Activated B cell treated with CpG ODN at 0.5 μM for 24 hours (primary cell): ENCODE measurements around the gene SAA4. TPM values are rescaled to one million over a fixed set of nuclear protein-coding genes. Genes with fewer than 3 reads are reported as not detected.
"Not testable (repeated sequence)": the region's sequence is repeated elsewhere in the genome, so short reads cannot be mapped to it uniquely, and the experiment has no call there.

ENCODE experiments used
- ATAC-seq: fragments of 200-7000 bp; cut with Tn5 transposase; one replicate; pipeline ENCODE4 v1.10.0; 2021; ENCODE audit warnings: low read depth, mild to moderate bottlenecking, moderate library complexity
- CTCF ChIA-PET: fragments of 350-600 bp; sonication (Branson Sonifier 250); formaldehyde crosslinking; loops from one replicate; lab custom pipeline; 2021; ENCODE audit warnings: antibody characterized with exemption; lab: Charles Lee
- POLR2A ChIA-PET: fragments of 350-600 bp; sonication (Branson Sonifier 250); formaldehyde crosslinking; loops from one replicate; lab custom pipeline; 2021; ENCODE audit warnings: antibody characterized with exemption; lab: Charles Lee
- DNase-seq: peaks from one replicate; pipeline ENCODE4 v3.0.0; 2022
- H3K27ac Mint-ChIP-seq: one replicate; pipeline ENCODE4 v1.8.0; 2020; ENCODE audit warnings: mixed read lengths
- H3K27me3 Mint-ChIP-seq: one replicate; pipeline ENCODE4 v1.8.0; 2021; ENCODE audit warnings: mixed read lengths
- H3K36me3 Mint-ChIP-seq: one replicate; pipeline ENCODE4 v1.8.0; 2021; ENCODE audit warnings: low read depth, mixed read lengths
- H3K4me1 Mint-ChIP-seq: one replicate; pipeline ENCODE4 v1.8.0; 2021; ENCODE audit warnings: mixed read lengths
- H3K4me3 Mint-ChIP-seq: one replicate; pipeline ENCODE4 v1.8.0; 2020; ENCODE audit warnings: mild to moderate bottlenecking, mixed read lengths
- H3K9me3 Mint-ChIP-seq: one replicate; pipeline ENCODE4 v1.8.0; 2020; ENCODE audit warnings: mixed read lengths
- CTCF ChIP-seq: fragments of 200-600 bp; IDR thresholded peaks from one replicate; pipeline ENCODE4 v1.8.0; 2022; ENCODE audit warnings: antibody characterized with exemption, mild to moderate bottlenecking
- intact Hi-C: fragments of 100-400 bp; cut with micrococcal nuclease; formaldehyde crosslinking; loops from one replicate; pipeline ENCODE4 v1.15.1; 2024
- total RNA-seq: library from RNA; stranded (reverse); gene quantifications from 2 replicates; pipeline ENCODE4 v1.2.3, GENCODE V29; 2022

Gene SAA4
- total RNA-seq, 1 donor from 2014 or later, result not detected

- no peaks in the 10 kb centered on the region for H3K27me3 Mint-ChIP-seq
- no peak overlapping the region for H3K27ac Mint-ChIP-seq
- no peak for TF ChIP-seq CTCF
- DNase-seq (no peak), ATAC-seq (no peak)
- H3K9me3 Mint-ChIP-seq, result no peaks in the 10 kb centered on the region
- POLR2A ChIA-PET, result no interaction called here
- no peaks in the 10 kb centered on the region for H3K36me3 Mint-ChIP-seq
- intact Hi-C loops, result no loop called here
- CTCF ChIA-PET, result no interaction called here
- no peaks in the 10 kb centered on the region for H3K4me1 Mint-ChIP-seq
- no peak overlapping the region for H3K4me3 Mint-ChIP-seq
Measured at GRCh38 chr11:18254781-18255361, 18.3 kb upstream of the SAA4 start.

GRCh38 chr11:18253778-18254338 lies 17.3 kb upstream of the SAA4 start:
- Mint-ChIP-seq H3K36me3 (no peaks in the 10 kb centered on the region), H3K27ac (no peak overlapping the region), H3K27me3 (no peaks in the 10 kb centered on the region), H3K9me3 (no peaks in the 10 kb centered on the region), H3K4me3 (no peak overlapping the region), H3K4me1 (no peaks in the 10 kb centered on the region)
- TF ChIP-seq CTCF, result no peak
- ATAC-seq (no peak), DNase-seq (no peak)
- ChIA-PET CTCF (no interaction called here), POLR2A (no interaction called here)
- intact Hi-C loops, result no loop called here

- ATAC-seq, result no peak
- DNase-seq, result no peak
- H3K4me3 Mint-ChIP-seq, result no peak overlapping the region
- H3K9me3 Mint-ChIP-seq, result no peaks in the 10 kb centered on the region
- ChIA-PET POLR2A (interaction anchor here (0.6 kb wide), 1 partner anchor 93 kb away, joined by 7 read pairs; no protein-coding TSS in a partner anchor), CTCF (no interaction called here)
- TF ChIP-seq CTCF, result no peak
- no peak overlapping the region for H3K27ac Mint-ChIP-seq
- no peaks in the 10 kb centered on the region for H3K36me3 Mint-ChIP-seq
- no peaks in the 10 kb centered on the region for H3K27me3 Mint-ChIP-seq
- H3K4me1 Mint-ChIP-seq, result no peaks in the 10 kb centered on the region
- intact Hi-C loops, result no loop called here
Measured at GRCh38 chr11:18253233-18253632, 16.6 kb upstream of the SAA4 start.

- no peaks in the 10 kb centered on the region for H3K9me3 Mint-ChIP-seq
- ChIA-PET CTCF (no interaction called here), POLR2A (no interaction called here)
- no peak for ATAC-seq
- H3K27me3 Mint-ChIP-seq, result no peaks in the 10 kb centered on the region
- H3K27ac Mint-ChIP-seq, result no peak within 1 kb of the TSS
- H3K36me3 Mint-ChIP-seq, result no peaks in the 10 kb centered on the region
- DNase-seq, result no peak
- peaks cover 15% of the 10 kb centered on the region for H3K4me1 Mint-ChIP-seq
- TF ChIP-seq CTCF, result no peak
- no peak within 1 kb of the TSS for H3K4me3 Mint-ChIP-seq
- intact Hi-C loops, result loop anchor here (10.0 kb wide), 1 partner anchor 276 kb away; the partner anchor contains the start of gene TSG101
Measured at GRCh38 chr11:18248561-18248960, 12.0 kb upstream of the SAA4 start, which contains the start of gene SAA2. TSS of gene SAA2 (minus strand) at chr11:18248668. CDS start at chr11:18248011, 657 bp downstream.

- H3K27me3 Mint-ChIP-seq, CTCF ChIA-PET, DNase-seq, ATAC-seq, H3K36me3 Mint-ChIP-seq, H3K9me3 Mint-ChIP-seq: not testable (repeated sequence)
- Mint-ChIP-seq H3K4me1 (peaks cover 15% of the 10 kb centered on the region), H3K27ac (peak overlapping the region; percentile 86), H3K4me3 (peak overlapping the region; percentile 74)
- intact Hi-C loops, result loop anchor here (10.0 kb wide), 1 partner anchor 278 kb away; the partner anchor contains the start of gene TSG101
- POLR2A ChIA-PET, result interaction anchor here (0.6 to 1.1 kb wide), 2 partner anchors 18 to 147 kb away, joined by 4 read pairs; partner anchors contain the start of genes LDHA and SAA1
Measured at GRCh38 chr11:18247191-18247581, 10.6 kb upstream of the SAA4 start.

- DNase-seq, H3K36me3 Mint-ChIP-seq, CTCF ChIA-PET, H3K9me3 Mint-ChIP-seq, H3K27me3 Mint-ChIP-seq: not testable (repeated sequence)
- peak; percentile 75 for ATAC-seq
- Mint-ChIP-seq H3K27ac (peak overlapping the region; percentile 86), H3K4me1 (peaks cover 15% of the 10 kb centered on the region), H3K4me3 (peak overlapping the region; percentile 74)
- intact Hi-C loops, result loop anchor here (10.0 kb wide), 1 partner anchor 278 kb away; the partner anchor contains the start of gene TSG101
- POLR2A ChIA-PET, result interaction anchor here (0.6 to 1.1 kb wide), 4 partner anchors 19 to 148 kb away, joined by 3 to 4 read pairs (median 4); partner anchors contain the start of genes LDHA and SAA1
Measured at GRCh38 chr11:18246379-18247190, 10.0 kb upstream of the SAA4 start.
